GM12892 (cell line): ENCODE measurements around the gene DENND1A.

Source experiments
- POLR2A ChIP-seq: IDR thresholded peaks from 2 replicates; pipeline ENCODE4 v1.6.1; 2011; ENCODE audit warnings: low read depth, low read length, control low read depth
- POLR2AphosphoS5 ChIP-seq: IDR thresholded peaks from 2 replicates; pipeline ENCODE4 v1.6.1; 2011; ENCODE audit warnings: low read depth, low read length, control low read depth
- TAF1 ChIP-seq: IDR thresholded peaks from 2 replicates; pipeline ENCODE4 v1.6.1; 2011; ENCODE audit warnings: low read depth, mild to moderate bottlenecking, control low read depth, low read length, borderline replicate concordance

DNA sequence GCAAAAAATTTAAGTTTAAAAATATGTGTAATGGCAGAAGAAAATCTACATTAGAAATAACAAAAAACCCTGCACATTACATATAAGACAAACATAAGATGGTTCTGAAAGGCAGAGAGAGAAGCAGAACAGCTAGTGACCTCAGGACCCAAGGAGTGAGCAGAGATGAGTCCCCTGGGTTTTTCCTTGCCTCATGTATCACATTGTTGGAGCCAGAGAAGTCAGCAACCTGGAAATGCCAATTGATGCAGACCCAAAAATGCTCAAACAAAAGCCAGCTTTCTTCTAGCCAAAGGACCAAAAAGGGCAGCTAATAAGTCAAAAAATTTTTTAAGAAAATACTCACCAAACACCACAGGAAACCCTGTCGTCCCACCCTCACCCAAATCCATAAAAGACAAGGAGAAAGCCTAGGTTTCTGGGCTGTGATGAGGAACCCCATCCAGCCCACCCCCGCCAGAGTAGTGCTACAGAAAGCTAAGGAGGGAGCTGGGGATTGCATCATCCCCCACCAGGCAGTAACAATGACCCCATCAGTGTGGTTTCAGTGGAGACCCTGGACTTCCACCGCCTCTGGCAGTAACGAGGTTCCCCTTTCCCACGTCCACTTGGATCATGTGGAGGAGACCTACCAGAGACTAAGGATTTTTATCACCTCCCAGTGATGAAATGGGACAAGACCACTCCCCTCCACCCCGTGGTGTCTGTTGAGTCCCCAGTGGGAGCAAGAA is 17.6 kb downstream of the DENND1A start:
- TF ChIP-seq POLR2A (no peak), POLR2AphosphoS5 (no peak), TAF1 (no peak)
